SW480 (cell line): ENCODE measurements around the gene MAGEA9B.
A peak's percentile ranks its signal among the peaks of the same experiment; 100 is the strongest.
"Not testable (repeated sequence)": the region's sequence is repeated elsewhere in the genome, so short reads cannot be mapped to it uniquely, and the experiment has no call there.

Source experiments
- DNase-seq: peaks from one replicate; pipeline ENCODE4 v3.0.0-alpha.2; 2016; ENCODE audit warnings: low spot score

MAGEA9B gene

GRCh38 chrX:149587359-149587758 lies at the start of gene MAGEA9B:
MAGEA9B (minus strand) TSS chrX:149587459; CDS start chrX:149583179, 4,280 bp downstream.
- DNase-seq, result not testable (repeated sequence)

- DNase-seq, result no peak
Observed at GRCh38 chrX:149633511-149633910, 46.3 kb upstream of the MAGEA9B start.

- DNase-seq, result peak; percentile 48
Observed at GRCh38 chrX:149631234-149632165, 44.2 kb upstream of the MAGEA9B start, which contains the start of gene TMEM185A. TMEM185A (minus strand) TSS chrX:149631792; CDS start chrX:149631580, 212 bp downstream.

GRCh38 chrX:149630681-149631233 lies 43.5 kb upstream of the MAGEA9B start:
- peak; percentile 58 for DNase-seq

GRCh38 chrX:149629730-149630387 lies 42.6 kb upstream of the MAGEA9B start:
- DNase-seq, result no peak

GRCh38 chrX:149628768-149629167 lies 41.5 kb upstream of the MAGEA9B start:
- no peak for DNase-seq

GRCh38 chrX:149628280-149628679 lies 41.0 kb upstream of the MAGEA9B start:
- DNase-seq, result no peak

GRCh38 chrX:149626829-149627228 lies 39.6 kb upstream of the MAGEA9B start:
- not testable (repeated sequence) for DNase-seq

- DNase-seq, result not testable (repeated sequence)
Observed at GRCh38 chrX:149619662-149620061, 32.4 kb upstream of the MAGEA9B start.

- DNase-seq, result no peak
Observed at GRCh38 chrX:149618871-149619270, 31.6 kb upstream of the MAGEA9B start.

- no peak for DNase-seq
Observed at GRCh38 chrX:149611623-149612175, 24.4 kb upstream of the MAGEA9B start.

GRCh38 chrX:149610511-149610910 lies 23.3 kb upstream of the MAGEA9B start:
- DNase-seq, result no peak

- DNase-seq, result no peak
Observed at GRCh38 chrX:149607699-149608098, 20.4 kb upstream of the MAGEA9B start.

GRCh38 chrX:149605248-149605885 lies 18.1 kb upstream of the MAGEA9B start:
- not testable (repeated sequence) for DNase-seq

- DNase-seq, result not testable (repeated sequence)
Observed at GRCh38 chrX:149598603-149599002, 11.3 kb upstream of the MAGEA9B start.

- DNase-seq, result not testable (repeated sequence)
Observed at GRCh38 chrX:149595943-149596342, 8.7 kb upstream of the MAGEA9B start.

GRCh38 chrX:149595214-149595613 lies 8.0 kb upstream of the MAGEA9B start, which contains the start of gene HSFX2:
HSFX2 (minus strand) TSS chrX:149595314; CDS start chrX:149594700, 614 bp downstream.
- DNase-seq, result not testable (repeated sequence)

- DNase-seq, result not testable (repeated sequence)
Observed at GRCh38 chrX:149590993-149591392, 3.7 kb upstream of the MAGEA9B start.

GRCh38 chrX:149585631-149586030 lies 1.6 kb downstream of the MAGEA9B start:
- not testable (repeated sequence) for DNase-seq

- DNase-seq, result not testable (repeated sequence)
Observed at GRCh38 chrX:149573456-149573855, 13.8 kb downstream of the MAGEA9B start.

GRCh38 chrX:149572743-149573142 lies 14.5 kb downstream of the MAGEA9B start:
- no peak for DNase-seq

- no peak for DNase-seq
Observed at GRCh38 chrX:149571770-149572169, 15.5 kb downstream of the MAGEA9B start.
